ENCODE results near the gene METAP2.

METAP2 gene

DNA sequence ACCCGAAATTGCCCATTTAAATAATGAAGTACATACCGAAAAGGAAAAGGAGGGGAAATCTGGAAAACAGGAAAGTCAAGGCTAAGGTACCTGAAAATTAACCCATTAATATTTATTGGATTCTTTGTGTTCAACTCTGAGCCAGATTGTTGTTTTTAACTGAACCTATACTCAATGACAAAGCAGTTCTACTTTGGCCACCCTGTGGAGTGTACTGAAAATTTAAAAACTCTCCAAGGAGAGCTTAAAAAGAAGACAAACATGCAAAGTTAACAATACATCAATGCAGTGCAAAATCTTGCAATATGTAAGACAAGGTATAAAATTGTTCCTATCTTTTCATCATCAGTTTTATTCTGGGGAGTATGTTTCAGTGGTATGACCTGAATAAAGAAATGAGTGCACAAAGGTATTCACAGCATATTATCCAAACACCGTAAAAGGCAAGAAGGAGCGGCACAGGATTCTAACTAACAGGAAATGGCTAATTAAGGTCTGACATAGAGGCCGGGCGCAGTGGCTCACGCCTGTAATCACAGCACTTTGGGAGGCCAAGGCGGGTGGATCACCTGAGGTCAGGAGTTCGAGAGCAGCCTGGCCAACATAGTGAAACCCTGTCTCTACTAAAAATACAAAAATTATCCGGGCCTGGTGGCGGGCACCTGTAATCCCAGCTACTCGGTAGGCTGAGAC lies 75.6 kb downstream of the METAP2 start:
- DNase-seq (ENCODE audit: low read depth in 2 of 2) = no peak

DNA sequence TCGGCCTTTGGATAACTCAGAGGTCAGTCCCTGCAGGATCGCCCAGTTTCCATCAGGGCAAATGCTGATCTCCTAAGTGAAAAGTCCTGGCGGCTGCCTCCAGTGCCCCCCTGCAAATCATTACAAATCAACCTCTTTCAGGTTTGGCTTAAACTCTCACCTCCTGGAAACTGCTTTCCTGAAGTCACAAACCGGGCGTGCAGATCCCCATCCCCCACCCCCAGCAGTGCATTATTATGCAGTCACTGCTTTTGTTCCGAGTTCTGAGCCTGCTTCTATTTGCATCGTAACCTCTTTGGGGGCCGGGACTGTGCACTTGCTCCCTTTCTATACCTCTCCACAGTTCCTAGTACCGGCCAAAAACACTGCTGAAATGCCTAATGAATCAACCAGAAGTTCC lies 77.4 kb downstream of the METAP2 start, which contains the start of gene USP44:
USP44 (minus strand) TSS at position 172 of the 400 bp plus-strand sequence. CDS start 17,220 bp downstream, outside the sequence.
- DNase-seq (ENCODE audit: low read depth in 2 of 2) = no peak

DNA sequence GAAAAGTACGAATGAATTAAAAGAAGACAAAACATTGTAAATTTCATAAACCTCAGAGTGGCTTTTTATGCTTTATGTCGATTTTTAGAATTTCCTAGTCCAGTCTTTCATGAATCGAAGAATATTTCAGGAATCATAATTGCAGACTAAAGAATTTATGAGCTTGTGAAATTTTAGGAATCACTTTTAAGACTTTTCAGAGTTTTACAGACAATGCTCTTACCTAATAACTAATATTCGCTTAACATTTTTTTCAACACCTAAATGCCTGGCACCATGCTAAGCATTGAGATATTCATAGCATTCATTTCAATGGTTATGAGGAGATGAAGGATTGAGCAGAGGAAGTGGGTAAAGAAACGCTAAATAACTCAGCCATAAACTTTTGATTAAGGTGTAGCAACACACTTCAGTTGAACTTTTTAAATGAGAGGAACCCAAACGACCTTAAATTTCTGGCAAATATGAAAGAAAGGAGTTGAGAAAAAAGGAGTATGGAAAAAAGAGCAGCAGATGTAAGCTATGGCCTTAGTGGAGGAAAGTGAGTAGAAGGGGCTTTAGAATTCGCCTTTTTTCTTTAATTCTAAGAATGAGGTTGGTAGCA lies 78.1 kb downstream of the METAP2 start:
- no peak for DNase-seq (ENCODE audit: low read depth in 2 of 2)

DNA sequence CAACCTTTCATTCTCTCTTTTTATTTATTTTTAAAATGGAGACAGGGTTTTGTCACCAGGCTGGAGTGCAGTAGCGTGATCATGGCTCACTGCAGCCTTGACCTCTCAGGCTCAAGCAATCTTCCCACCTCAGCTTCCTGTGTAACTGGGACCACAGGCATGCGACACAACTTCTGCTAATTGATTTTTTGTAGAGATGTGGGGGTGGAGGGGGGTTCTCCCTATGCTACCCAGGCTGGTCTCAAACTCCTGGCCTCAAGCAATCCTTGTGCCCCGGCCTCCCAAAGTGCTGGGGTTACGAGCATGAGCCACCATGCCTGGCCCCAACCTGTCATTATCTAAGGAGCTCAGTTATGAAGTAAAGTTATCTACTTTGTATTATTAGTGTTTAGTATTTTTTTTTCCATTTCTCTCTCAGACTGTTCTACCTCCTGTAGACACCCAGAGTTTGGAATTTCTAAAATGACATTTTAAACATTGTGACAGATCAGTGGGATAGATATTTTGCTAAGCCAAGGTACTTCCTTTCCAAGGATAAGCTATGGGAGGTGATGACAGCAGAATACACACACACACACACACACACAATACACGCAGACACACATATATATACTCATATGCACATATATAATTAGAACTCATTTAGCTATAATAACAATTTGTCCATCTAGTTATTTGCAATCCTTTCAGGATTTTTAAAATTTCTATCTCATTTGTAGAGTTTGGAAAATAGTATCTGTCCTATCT lies 79.4 kb downstream of the METAP2 start:
- no peak for DNase-seq (ENCODE audit: low read depth in 2 of 2)

DNA sequence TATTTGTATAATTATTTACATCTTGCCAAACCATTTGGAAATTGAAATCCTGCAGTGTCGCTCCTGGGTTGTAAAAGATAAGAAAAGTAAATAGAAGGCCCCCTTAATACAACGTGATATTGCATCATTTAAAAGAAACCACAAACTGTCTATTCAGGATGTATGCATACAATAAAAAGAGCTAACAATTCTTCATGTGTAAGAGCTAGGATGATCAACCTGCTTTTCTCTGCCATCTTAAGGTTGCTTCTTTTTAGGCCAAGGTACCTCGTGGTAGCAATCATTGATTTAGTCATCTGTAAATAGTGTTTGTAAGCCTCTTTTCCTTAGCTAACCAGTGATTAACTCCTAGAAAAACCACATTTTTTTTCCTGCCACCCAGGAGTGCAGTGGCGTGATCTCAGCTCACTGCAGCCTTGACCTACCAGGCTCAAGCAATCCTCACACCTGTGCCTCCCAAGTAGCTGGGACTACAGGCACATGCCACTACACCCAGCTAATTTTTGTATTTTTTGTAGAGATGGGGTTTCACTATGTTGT lies 80.7 kb downstream of the METAP2 start:
- no peak for DNase-seq (ENCODE audit: low read depth in 2 of 2)

DNA sequence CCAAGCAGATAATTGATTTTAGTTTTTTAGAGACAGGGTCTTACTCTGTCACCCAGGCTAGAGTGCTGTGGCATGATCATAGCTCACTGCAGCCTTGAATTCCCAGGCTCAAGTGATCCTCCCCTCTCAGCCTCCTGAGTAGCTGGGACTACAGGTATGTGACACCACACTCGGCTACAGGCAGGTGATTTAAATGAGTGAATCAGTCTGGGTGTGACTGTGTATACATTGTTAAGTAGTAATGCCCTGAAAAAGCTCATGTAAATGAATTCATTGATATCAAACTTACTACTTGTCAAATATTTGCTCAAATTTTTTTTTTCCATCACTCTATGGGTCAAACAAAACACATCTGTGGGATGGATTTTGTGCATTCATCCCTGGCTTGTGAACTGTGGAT lies 83.7 kb downstream of the METAP2 start:
- no peak for DNase-seq (ENCODE audit: low read depth in 2 of 2)
